HG03558 (cell line): ENCODE data around the gene ERCC8.
A peak's percentile ranks its signal among the peaks of the same experiment; 100 is the strongest.
"Not testable (repeated sequence)": the region's sequence is repeated elsewhere in the genome, so short reads cannot be mapped to it uniquely, and the experiment has no call there.

Source experiments
- ATAC-seq: cut with Tn5 transposase; IDR thresholded peaks from one replicate; pipeline ENCODE4 v1.9.1; 2021; ENCODE audit warnings: moderate number of reproducible peaks; ENCODE audit not compliant: unreplicated experiment; ENCODE audit errors: extremely low read depth

The ERCC8 gene

GRCh38 chr5:60927450-60927849 is 17.4 kb downstream of the ERCC8 start:
- ATAC-seq: no peak

DNA sequence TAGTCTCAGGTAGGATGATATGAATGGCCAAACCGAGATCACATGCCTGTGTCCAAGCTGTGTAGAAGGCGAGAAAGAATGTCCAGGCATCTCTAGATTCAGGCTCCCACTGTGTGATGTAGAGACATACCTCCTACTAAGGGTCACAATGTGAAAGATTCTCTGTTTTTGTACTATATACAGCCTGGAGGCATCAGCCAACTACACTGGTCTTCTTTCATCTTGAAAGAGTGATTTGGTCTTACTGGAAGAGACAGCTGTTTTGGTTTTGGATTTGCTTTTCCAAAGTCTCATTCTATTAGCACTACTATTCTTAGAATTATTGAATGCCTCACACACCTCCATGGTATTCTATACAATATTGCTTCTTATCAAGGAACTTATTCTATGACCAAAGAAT is 26.4 kb downstream of the ERCC8 start:
- ATAC-seq: no peak

DNA sequence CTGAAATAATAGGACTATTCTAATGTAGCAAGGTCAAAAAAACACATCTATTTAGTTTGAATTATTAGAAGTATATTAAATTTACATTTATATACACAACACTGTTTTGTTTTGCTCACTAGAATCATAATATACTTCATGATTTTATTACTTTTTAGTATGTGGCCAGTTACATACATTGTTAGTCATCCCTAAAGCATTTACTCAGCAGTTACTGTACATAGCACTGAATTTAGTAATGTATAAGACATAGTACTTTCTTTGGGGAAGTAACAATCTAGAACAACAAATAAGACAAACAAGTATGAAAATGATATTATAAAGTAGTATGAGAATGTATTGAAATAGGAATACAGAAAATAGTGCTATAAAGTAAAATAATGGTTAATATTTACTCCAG is 28.2 kb downstream of the ERCC8 start:
- ATAC-seq: no peak

DNA sequence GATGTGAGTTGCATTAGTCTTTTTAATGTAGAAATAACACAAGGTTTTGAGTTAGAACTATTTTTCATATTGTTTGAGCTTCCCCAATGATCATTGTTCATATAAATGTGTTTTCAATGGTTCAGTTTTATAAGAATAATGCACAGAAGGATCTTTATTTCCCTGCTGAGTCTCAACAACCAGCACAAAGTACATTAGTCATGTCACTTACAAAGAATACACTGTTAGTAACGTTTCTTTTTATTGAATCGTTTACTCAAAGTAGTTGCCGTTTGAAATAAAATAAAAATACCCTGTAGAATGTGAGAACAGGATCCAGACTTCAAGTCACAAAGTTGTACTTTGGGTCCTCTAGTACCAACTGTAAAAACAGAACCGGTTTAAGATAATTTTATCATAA is 41.5 kb downstream of the ERCC8 start:
- ATAC-seq: no peak

DNA sequence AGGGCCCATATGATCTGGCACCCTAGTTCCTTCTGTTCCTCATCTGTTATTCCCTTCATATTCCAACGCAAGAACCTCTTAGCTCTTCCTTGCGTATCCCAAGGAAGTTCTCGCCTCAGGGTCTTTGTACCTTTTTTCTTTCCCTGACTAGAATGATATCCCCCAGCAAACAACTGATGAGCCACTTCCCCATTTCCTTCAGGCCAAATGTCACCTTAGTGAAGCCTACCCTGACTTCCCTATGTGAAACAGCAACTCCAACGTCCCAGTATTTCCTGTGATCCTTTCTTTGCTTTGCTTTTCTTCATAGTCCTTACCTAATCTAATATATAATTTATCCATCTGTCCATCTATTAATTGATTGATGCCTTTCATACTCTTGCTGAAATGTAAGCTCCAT is 47.9 kb downstream of the ERCC8 start:
- ATAC-seq: no peak

- ATAC-seq: no peak
These were observed 51.3 kb downstream of the ERCC8 start for GRCh38 chr5:60893521-60893920.

GRCh38 chr5:60891667-60892066 is 53.2 kb downstream of the ERCC8 start:
- no peak for ATAC-seq

DNA sequence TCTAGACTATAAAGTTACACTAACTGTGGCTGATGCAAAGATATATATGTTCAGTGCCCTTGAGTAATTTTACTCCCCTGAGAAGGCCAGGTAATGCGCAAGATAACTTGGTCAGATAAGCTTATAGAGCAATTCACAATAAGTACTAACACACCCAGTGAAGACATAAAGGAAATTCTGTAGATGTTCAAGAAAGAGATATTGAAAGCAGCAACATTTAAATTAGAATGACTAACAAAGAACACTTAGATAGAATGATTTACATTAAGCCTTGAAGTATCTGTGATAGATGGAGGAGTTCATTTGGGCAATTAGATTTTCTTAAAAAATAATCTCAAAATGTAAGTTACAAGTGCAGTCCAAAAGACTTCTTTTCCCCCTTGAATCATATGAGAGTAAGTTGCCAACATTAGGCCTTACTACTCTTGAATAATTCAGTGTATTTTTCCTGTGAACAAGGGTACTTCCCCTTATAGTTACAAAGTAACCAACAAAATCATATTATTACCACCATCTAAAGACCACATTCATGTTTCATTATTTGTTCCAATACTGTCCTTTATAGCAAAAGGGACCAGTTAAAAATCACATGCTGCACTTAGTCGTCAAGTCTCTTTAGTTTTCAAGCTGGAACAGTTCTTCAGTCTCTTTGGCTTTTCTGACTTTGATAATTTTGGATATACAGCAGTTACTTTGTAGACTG is 56.4 kb downstream of the ERCC8 start:
- ATAC-seq: peak; percentile 74

- ATAC-seq: no peak
These were observed 57.1 kb downstream of the ERCC8 start for GRCh38 chr5:60887746-60888145.

DNA sequence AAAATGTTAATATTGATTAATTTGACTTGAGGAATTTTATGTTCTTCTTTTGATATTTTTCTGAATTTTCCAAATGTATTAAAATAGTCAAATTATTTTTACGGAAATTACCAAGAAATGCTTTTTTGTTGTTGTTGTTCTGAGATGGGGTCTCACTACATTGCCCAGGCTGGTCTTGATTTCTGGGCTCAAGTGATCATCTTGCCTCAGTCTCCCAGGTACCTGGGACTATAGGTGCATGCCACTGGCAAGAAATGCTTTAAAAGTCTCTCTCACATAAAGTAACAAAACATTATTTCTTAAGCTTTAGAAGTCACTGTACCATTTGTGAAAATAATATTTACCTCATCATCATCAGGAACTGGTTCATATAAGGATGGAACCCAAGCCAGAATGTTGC is 57.8 kb downstream of the ERCC8 start:
- ATAC-seq: no peak

DNA sequence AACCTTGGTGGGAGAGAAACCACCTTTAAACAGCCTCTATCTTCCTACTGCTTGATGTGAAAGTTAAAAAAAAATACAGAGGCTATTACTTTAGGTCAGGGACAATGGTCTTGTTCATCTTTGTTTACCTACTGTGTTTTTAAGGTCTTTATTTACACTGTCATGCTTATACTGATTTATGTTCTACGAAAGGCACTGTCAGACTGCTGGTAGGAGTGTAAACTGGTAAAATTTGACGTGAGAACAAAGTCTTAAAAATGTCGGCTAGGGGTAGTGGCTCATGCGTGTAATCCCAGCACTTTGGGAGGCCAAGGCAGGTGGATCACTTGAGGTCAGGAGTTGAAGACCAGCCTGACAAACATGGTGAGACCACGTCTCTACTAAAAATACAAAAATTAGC is 58.7 kb downstream of the ERCC8 start:
- ATAC-seq: no peak

- ATAC-seq: no peak
These were observed 61.6 kb downstream of the ERCC8 start for GRCh38 chr5:60883229-60883628.

- no peak for ATAC-seq
These were observed 72.0 kb downstream of the ERCC8 start for GRCh38 chr5:60872892-60873291.

DNA sequence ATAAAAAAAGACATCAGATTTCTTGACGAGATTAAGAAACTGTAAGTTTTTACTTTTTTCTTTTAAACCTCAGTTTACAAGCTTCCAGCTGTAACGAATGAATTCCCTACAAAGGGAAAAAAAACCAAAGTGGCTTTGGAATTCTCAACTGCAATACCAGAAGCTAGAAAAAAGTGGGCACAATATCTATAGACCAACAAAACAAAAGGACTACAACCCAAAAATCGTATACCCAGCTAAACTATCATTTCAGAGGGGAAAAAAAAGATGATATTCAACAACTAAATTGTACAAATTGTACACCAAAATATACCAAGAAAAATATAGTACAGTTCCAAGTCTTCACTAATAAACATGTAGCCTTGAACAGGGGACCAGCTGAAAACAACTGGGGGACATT is 74.0 kb downstream of the ERCC8 start:
- no peak for ATAC-seq

DNA sequence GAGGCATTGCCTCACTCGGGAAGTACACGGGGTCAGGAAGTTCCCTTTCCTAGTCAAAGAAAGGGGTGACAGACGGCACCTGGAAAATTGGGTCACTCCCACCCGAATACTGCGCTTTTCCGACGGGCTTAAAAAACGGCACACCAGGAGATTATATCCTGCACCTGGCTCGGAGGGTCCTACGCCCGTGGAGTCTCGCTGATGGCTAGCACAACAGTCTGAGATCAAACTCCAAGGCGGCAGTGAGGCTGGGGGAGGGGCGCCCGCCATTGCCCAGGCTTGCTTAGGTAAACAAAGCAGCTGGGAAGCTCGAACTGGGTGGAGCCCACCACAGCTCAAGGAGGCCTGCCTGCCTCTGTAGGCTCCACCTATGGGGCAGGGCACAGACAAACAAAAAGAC is 84.3 kb downstream of the ERCC8 start:
- ATAC-seq: not testable (repeated sequence)

GRCh38 chr5:60856066-60856465 is 88.8 kb downstream of the ERCC8 start:
- no peak for ATAC-seq

- ATAC-seq: no peak
These were observed 91.9 kb downstream of the ERCC8 start for GRCh38 chr5:60852940-60853339.

- no peak for ATAC-seq
These were observed 92.6 kb downstream of the ERCC8 start for GRCh38 chr5:60852317-60852716.

- no peak for ATAC-seq
These were observed 93.2 kb downstream of the ERCC8 start for GRCh38 chr5:60851626-60852025.

DNA sequence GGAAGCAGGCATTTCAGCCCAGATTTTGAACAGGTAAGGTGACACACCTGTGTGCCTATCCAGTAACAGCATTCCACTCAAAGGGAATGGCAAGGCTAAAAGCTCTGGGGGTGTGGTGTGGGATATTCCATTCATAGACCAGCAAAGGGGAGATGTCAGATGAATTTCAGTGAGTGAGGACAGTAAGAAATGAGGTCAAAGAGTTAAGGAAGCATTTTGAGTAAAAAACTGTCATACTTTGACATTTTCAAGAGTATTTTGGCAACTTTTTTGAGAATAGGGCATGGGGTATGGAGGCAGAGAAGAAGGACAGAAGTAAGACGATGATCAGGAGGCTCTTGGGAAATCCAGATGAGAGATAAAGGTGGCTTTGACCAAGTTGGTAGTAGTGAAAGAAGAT is 98.6 kb downstream of the ERCC8 start:
- ATAC-seq: no peak

DNA sequence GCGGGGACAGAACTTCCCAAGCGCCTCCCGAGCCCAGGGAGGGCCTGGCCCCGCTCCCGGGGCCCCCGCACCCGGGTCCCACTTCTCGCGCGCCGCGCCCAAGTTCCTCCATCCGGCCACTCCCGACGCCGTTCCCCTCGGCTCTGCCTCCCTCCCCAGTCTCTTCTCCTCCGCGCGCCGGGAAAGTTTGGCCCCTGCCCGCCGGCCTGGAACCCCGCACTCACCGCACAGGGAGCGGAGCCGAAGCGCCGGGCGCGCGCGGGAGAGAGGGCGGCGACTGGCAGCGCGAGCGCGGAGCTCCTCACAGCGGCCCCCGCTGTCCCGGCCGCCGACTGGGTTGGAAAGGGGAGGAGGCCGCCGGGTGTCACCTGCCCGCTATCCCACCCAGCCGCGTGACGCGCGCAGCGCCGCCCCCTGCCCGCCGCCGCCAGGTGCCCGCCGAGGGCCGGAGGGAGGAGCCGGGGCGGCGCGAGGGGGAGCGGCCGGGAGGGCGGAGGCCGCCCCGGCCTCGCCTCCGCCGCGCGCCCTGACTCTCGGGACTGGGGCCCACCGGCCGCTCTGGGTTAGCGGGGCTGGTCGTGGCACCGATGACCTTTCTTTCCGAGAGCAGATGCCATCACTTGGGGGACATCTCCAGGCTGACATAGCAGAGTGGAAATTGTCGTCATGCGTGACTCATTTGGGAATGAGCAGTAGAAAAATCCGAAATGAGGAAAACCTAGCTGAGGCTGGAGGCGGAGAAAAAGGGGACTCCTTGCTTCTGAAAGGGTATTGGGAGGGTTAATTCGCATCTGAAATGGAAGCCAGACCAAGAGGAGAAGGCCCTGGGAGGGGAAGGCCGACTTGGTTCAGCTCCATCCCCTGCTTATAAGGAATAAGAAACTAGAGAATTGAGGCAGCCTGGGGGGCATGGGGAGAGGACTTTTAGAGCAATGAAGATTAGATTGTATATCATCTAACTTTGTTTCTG is 100.6 kb downstream of the ERCC8 start, which contains the start of gene ELOVL7:
Gene ELOVL7, minus strand, starts transcription at position 334 of the 970 bp plus-strand sequence. CDS start 56,872 bp downstream, outside the sequence.
- ATAC-seq: peak; percentile 76
